Endothelial cell of umbilical vein (primary cell): Measurements from ENCODE around the gene TMEM74B.

Experiments used
- EZH2 ChIP-seq: IDR thresholded peaks from 2 replicates; pipeline ENCODE4 v1.6.1; 2012; ENCODE audit warnings: borderline replicate concordance, low read depth, mild to moderate bottlenecking, moderate library complexity, low read length, inconsistent platforms; ENCODE audit not compliant: severe bottlenecking
- FOS ChIP-seq: IDR thresholded peaks from 2 replicates; pipeline ENCODE4 v1.6.1; 2011; ENCODE audit warnings: mild to moderate bottlenecking, low read length, moderate library complexity, borderline replicate concordance; ENCODE audit not compliant: insufficient read depth
- GATA2 ChIP-seq: IDR thresholded peaks from 2 replicates; pipeline ENCODE4 v1.7.0; 2011; ENCODE audit warnings: low read depth, mild to moderate bottlenecking, moderate library complexity, mixed read lengths, low read length; ENCODE audit not compliant: insufficient read length, insufficient read depth
- JUN ChIP-seq: IDR thresholded peaks from 2 replicates; pipeline ENCODE4 v1.6.1; 2011; ENCODE audit warnings: borderline replicate concordance, low read depth; ENCODE audit not compliant: insufficient read length, insufficient read depth
- MYC ChIP-seq: IDR thresholded peaks from one replicate; pipeline ENCODE4 v1.6.1; 2011; ENCODE audit warnings: mild to moderate bottlenecking, low read depth, low read length
- POLR2A ChIP-seq: IDR thresholded peaks from 2 replicates; pipeline ENCODE4 v1.6.1; 2012; ENCODE audit warnings: low read depth, mild to moderate bottlenecking, control low read depth, low read length
- POLR2AphosphoS5 ChIP-seq: IDR thresholded peaks from 2 replicates; pipeline ENCODE4 v1.6.1; 2012; ENCODE audit warnings: low read depth, mild to moderate bottlenecking, control low read depth, low read length, moderate library complexity; ENCODE audit not compliant: insufficient read depth
- TF ChIP-seq, protein P1 (sequence below), 2 donors: IDR thresholded peaks; 1 replicate in 1 of 2; 2 replicates in 1 of 2; pipeline ENCODE4 v1.5.1; 2011; ENCODE audit warnings: low read length in 2 of 2, mild to moderate bottlenecking in 2 of 2, moderate library complexity in 2 of 2, control low read depth in 1 of 2, inconsistent platforms in 1 of 2, low read depth in 1 of 2; ENCODE audit not compliant: insufficient read depth in 1 of 2; ENCODE audit errors: extremely low read depth in 1 of 2
- TF ChIP-seq, protein P2 (sequence below): IDR thresholded peaks from 2 replicates; pipeline ENCODE4 v1.6.1; 2011; ENCODE audit not compliant: insufficient read depth, insufficient read length

DNA sequence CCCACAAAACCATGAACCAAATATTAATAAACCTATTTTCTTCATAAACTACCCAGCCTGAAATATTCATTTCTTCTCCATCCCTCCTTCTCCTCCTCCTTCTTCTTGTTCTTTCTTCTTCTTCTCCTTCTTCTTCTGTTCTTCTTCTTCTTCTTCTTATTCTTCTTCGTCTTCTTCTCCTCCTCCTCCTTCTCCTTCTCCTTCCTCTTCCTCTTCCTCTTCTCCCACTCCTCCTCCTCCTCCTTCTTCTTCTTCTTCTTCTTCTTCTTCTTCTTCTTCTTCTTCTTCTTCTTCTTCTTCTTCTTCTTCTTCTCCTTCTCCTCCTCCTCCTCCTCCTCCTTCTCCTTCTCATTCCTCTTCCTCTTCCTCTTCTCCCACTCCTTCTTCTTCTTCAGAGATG, 5.0 kb upstream of the TMEM74B start:
- TF ChIP-seq, protein P1, sequence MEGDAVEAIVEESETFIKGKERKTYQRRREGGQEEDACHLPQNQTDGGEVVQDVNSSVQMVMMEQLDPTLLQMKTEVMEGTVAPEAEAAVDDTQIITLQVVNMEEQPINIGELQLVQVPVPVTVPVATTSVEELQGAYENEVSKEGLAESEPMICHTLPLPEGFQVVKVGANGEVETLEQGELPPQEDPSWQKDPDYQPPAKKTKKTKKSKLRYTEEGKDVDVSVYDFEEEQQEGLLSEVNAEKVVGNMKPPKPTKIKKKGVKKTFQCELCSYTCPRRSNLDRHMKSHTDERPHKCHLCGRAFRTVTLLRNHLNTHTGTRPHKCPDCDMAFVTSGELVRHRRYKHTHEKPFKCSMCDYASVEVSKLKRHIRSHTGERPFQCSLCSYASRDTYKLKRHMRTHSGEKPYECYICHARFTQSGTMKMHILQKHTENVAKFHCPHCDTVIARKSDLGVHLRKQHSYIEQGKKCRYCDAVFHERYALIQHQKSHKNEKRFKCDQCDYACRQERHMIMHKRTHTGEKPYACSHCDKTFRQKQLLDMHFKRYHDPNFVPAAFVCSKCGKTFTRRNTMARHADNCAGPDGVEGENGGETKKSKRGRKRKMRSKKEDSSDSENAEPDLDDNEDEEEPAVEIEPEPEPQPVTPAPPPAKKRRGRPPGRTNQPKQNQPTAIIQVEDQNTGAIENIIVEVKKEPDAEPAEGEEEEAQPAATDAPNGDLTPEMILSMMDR (IDR thresholded peaks at IDR 0.05; ENCODE audit: extremely low read depth in 1 of 2, insufficient read depth in 1 of 2, low read depth in 1 of 2, low read length in 2 of 2), result no peak
- TF ChIP-seq POLR2AphosphoS5, result no peak
- no peak for TF ChIP-seq POLR2A
- TF ChIP-seq FOS, result no peak
- TF ChIP-seq EZH2, result no peak
- TF ChIP-seq JUN, result no peak
- TF ChIP-seq MYC, result no peak
- TF ChIP-seq, protein P2, sequence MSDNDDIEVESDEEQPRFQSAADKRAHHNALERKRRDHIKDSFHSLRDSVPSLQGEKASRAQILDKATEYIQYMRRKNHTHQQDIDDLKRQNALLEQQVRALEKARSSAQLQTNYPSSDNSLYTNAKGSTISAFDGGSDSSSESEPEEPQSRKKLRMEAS, result no peak
- TF ChIP-seq GATA2, result no peak
